B cell (primary cell): ENCODE data around the gene MOK. TPM values are rescaled to one million over a fixed set of nuclear protein-coding genes. Genes with fewer than 3 reads are reported as not detected.

Source experiments
- ATAC-seq: fragments of 200-7000 bp; cut with Tn5 transposase; one replicate; pipeline ENCODE4 v1.10.0; 2021; ENCODE audit warnings: low read depth, mild to moderate bottlenecking, moderate number of reproducible peaks, moderate library complexity
- CTCF ChIA-PET: fragments of 350-600 bp; sonication (Branson Sonifier 250); formaldehyde crosslinking; loops from one replicate; lab custom pipeline; 2021; ENCODE audit warnings: antibody characterized with exemption, inconsistent platforms; lab: Charles Lee
- POLR2A ChIA-PET: fragments of 350-600 bp; sonication (Branson Sonifier 250); formaldehyde crosslinking; loops from one replicate; lab custom pipeline; 2021; ENCODE audit warnings: antibody characterized with exemption; lab: Charles Lee
- DNase-seq: peaks from one replicate; pipeline ENCODE4 v3.0.0; 2013
- H2AFZ ChIP-seq: 2 replicates; pipeline ENCODE4 v1.6.1; 2012; ENCODE audit warnings: mild to moderate bottlenecking, low read depth, low read length; ENCODE audit not compliant: insufficient read depth, poor library complexity, severe bottlenecking
- H3K27ac ChIP-seq, 2 donors: 1 replicate in 1 of 2; 2 replicates in 1 of 2; pipeline ENCODE4 v1.5.1; 2012 to 2013; ENCODE audit warnings: low read length in 2 of 2, mild to moderate bottlenecking in 2 of 2, moderate library complexity in 1 of 2
- H3K27me3 ChIP-seq, 4 experiments: fragments of 200-600 bp in 1 of 4; sonication (generic) in 1 of 4; replicated peaks in 1 of 4; 1 replicate in 2 of 4; 2 replicates in 2 of 4; pipeline versions ENCODE4 v1.6.1 to v1.7.0; 2013 to 2016; ENCODE audit warnings: low read length in 3 of 4, mild to moderate bottlenecking in 2 of 4, mixed read lengths in 1 of 4, moderate library complexity in 1 of 4; ENCODE audit not compliant: insufficient read depth in 4 of 4, control insufficient read depth in 3 of 4; ENCODE audit errors: control extremely low read depth in 1 of 4
- H3K36me3 ChIP-seq, 2 experiments: replicated peaks in 1 of 2; 1 replicate in 1 of 2; 2 replicates in 1 of 2; pipeline versions ENCODE4 v1.6.1 to v1.7.1; 2013; ENCODE audit warnings: low read length in 1 of 2; ENCODE audit not compliant: insufficient read depth in 2 of 2, control insufficient read depth in 1 of 2; ENCODE audit errors: control extremely low read depth in 1 of 2, extremely low read depth in 1 of 2
- H3K4me1 ChIP-seq, 2 donors: fragments of 200-600 bp in 1 of 2; sonication (generic) in 1 of 2; 1 replicate in 1 of 2; 2 replicates in 1 of 2; pipeline versions ENCODE4 v1.5.1 to v1.6.1; 2013 to 2017; ENCODE audit warnings: low read length in 2 of 2; ENCODE audit not compliant: control insufficient read depth in 2 of 2, insufficient read depth in 2 of 2
- H3K4me2 ChIP-seq: replicated peaks from 2 replicates; pipeline ENCODE3; 2012; ENCODE audit warnings: mild to moderate bottlenecking, low read depth, low read length; ENCODE audit not compliant: poor library complexity, severe bottlenecking
- H3K4me3 ChIP-seq, 5 experiments: fragments of 200-600 bp in 1 of 5; sonication (generic) in 1 of 5; 1 replicate in 3 of 5; 2 replicates in 2 of 5; pipeline versions ENCODE4 v1.5.1 to v1.7.0; 2011 to 2016; ENCODE audit warnings: low read length in 4 of 5, mild to moderate bottlenecking in 4 of 5, low read depth in 2 of 5, control low read depth in 1 of 5, moderate library complexity in 1 of 5; ENCODE audit not compliant: insufficient read depth in 1 of 5; ENCODE audit errors: control extremely low read depth in 1 of 5, extremely low read depth in 1 of 5
- H3K79me2 ChIP-seq: fragments of 200-600 bp; sonication (generic); one replicate; pipeline ENCODE4 v1.6.0; 2016; ENCODE audit warnings: low read length; ENCODE audit not compliant: control insufficient read depth, insufficient read depth
- H3K9ac ChIP-seq: fragments of 200-600 bp; sonication (generic); 2 replicates; pipeline ENCODE4 v1.6.1; 2017; ENCODE audit warnings: mild to moderate bottlenecking, low read length, moderate library complexity
- H3K9me3 ChIP-seq, 3 donors: one replicate each; pipeline versions ENCODE4 v1.6.1 to v1.7.1; 2013; ENCODE audit warnings: low read length in 2 of 3; ENCODE audit not compliant: control insufficient read depth in 2 of 3, insufficient read depth in 1 of 3; ENCODE audit errors: control extremely low read depth in 1 of 3
- H4K20me1 ChIP-seq: 2 replicates; pipeline ENCODE4 v1.6.0; 2012; ENCODE audit warnings: mild to moderate bottlenecking, low read length; ENCODE audit not compliant: insufficient read depth, control insufficient read depth, poor library complexity, severe bottlenecking
- H3K27ac Mint-ChIP-seq: one replicate; pipeline ENCODE4 v1.8.0; 2021; ENCODE audit warnings: mixed read lengths
- H3K27me3 Mint-ChIP-seq: one replicate; pipeline ENCODE4 v1.8.0; 2021; ENCODE audit warnings: mixed read lengths
- H3K4me1 Mint-ChIP-seq: one replicate; pipeline ENCODE4 v1.8.0; 2021; ENCODE audit warnings: mixed read lengths
- H3K4me3 Mint-ChIP-seq: one replicate; pipeline ENCODE4 v1.8.0; 2021; ENCODE audit warnings: mixed read lengths
- H3K9me3 Mint-ChIP-seq: one replicate; pipeline ENCODE4 v1.8.0; 2022; ENCODE audit warnings: mixed read lengths; ENCODE audit not compliant: insufficient read depth
- CTCF ChIP-seq: fragments of 200-600 bp; IDR thresholded peaks from one replicate; pipeline ENCODE4 v1.8.0; 2022; ENCODE audit warnings: antibody characterized with exemption, mild to moderate bottlenecking
- EZH2 ChIP-seq: IDR thresholded peaks from 2 replicates; pipeline ENCODE4 v1.6.1; 2012; ENCODE audit warnings: borderline replicate concordance, low read depth, mild to moderate bottlenecking, moderate library complexity, low read length; ENCODE audit not compliant: insufficient read depth, poor library complexity, severe bottlenecking
- WGBS: methylation state at CpG from one replicate; pipeline ENCODE4 v1.1.5; 2013; ENCODE audit warnings: missing lambda C conversion rate; ENCODE audit not compliant: insufficient coverage; 5-methylcytosine and 5-hydroxymethylcytosine counted together
- intact Hi-C: fragments of 100-400 bp; cut with micrococcal nuclease; formaldehyde crosslinking; loops from one replicate; pipeline ENCODE4 v1.10.0; 2022
- polyA plus RNA-seq: library from polyadenylated mRNA; depleted of rRNA; stranded (reverse); fragments of >200 nt; gene quantifications from 2 replicates; pipeline ENCODE4 v1.2.3, GENCODE V29; 2012
- total RNA-seq, 2 donors: library from RNA; stranded (reverse); fragments of 120-200 nt in 1 of 2; gene quantifications; 1 replicate in 1 of 2; 2 replicates in 1 of 2; pipeline versions ENCODE4 v1.2.3 to v1.2.4, GENCODE V29; 2013 to 2022

The MOK gene
- total and polyA plus RNA-seq, 2 donors (not counting 1 experiment from before 2014, with no cell fraction given): 1.2 to 3.0 TPM

- Histone ChIP-seq H3K9me3 (no peaks in the 10 kb centered on the region), H3K36me3 (peaks cover 2 to 51% of the 10 kb centered on the region in 2 experiments), H3K4me3 (no peak overlapping the region), H4K20me1 (peaks cover 73% of the 10 kb centered on the region), H2AFZ (no peak overlapping the region), H3K27ac (no peak overlapping the region), H3K9ac (no peak overlapping the region), H3K4me1 (peaks cover 0 to 10% of the 10 kb centered on the region in 2 donors), H3K79me2 (peaks cover 49% of the 10 kb centered on the region), H3K4me2 (no peak overlapping the region), H3K27me3 (no peaks in the 10 kb centered on the region)
- H3K9me3 Mint-ChIP-seq: no peaks in the 10 kb centered on the region
- DNase-seq (no peak), ATAC-seq (no peak)
- H3K27ac Mint-ChIP-seq: no peak overlapping the region
- TF ChIP-seq CTCF: no peak
- no peak for TF ChIP-seq EZH2
- WGBS: 98% methylated on average over 6 of the region's 6 CpGs
- POLR2A ChIA-PET: no interaction called here
- peaks cover 16% of the 10 kb centered on the region for H3K4me1 Mint-ChIP-seq
- H3K4me3 Mint-ChIP-seq: no peak overlapping the region
- no peaks in the 10 kb centered on the region for H3K27me3 Mint-ChIP-seq
- CTCF ChIA-PET: no interaction called here
- intact Hi-C loops: no loop called here
Observed at GRCh38 chr14:102203382-102203781, 101.6 kb downstream of the MOK start.

DNA sequence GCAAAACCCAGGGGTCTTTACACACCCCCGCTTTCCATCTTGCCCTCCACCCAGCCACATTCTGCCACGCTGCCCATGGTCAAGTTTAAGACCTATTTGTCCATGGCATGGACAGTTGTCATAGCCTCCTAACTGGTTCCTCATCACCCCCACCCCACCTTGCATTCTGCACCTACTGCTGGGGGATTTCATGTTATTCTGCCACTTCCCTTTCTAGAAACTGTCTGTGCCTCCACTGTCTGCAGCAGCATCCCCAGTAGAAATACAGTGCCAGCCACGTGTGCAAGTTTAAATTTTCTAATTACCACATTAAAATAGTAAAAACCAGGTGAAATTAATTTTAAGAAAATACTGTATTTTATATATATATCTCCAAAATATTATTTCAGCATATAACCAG, 102.0 kb downstream of the MOK start:
- H3K9me3 Mint-ChIP-seq: no peaks in the 10 kb centered on the region
- Histone ChIP-seq H3K27ac (no peak overlapping the region), H3K4me1 (peaks cover 0 to 10% of the 10 kb centered on the region in 2 donors), H3K9me3 (no peaks in the 10 kb centered on the region), H3K4me2 (no peak overlapping the region), H3K4me3 (no peak overlapping the region), H3K79me2 (peaks cover 49% of the 10 kb centered on the region), H4K20me1 (peaks cover 72% of the 10 kb centered on the region), H2AFZ (no peak overlapping the region), H3K27me3 (no peaks in the 10 kb centered on the region), H3K9ac (no peak overlapping the region), H3K36me3 (peaks cover 2 to 51% of the 10 kb centered on the region in 2 experiments)
- intact Hi-C loops: no loop called here
- CTCF ChIA-PET: no interaction called here
- DNase-seq (no peak), ATAC-seq (no peak)
- H3K27ac Mint-ChIP-seq: no peak overlapping the region
- H3K27me3 Mint-ChIP-seq: no peaks in the 10 kb centered on the region
- POLR2A ChIA-PET: no interaction called here
- TF ChIP-seq CTCF: no peak
- peaks cover 16% of the 10 kb centered on the region for H3K4me1 Mint-ChIP-seq
- WGBS: 94% methylated on average over 2 of the region's 3 CpGs
- H3K4me3 Mint-ChIP-seq: no peak overlapping the region
